WTC11 (cell line): ENCODE results near the gene SHROOM3. TPM values are rescaled to one million over a fixed set of nuclear protein-coding genes. Genes with fewer than 3 reads are reported as not detected.

Source experiments
- ATAC-seq: fragments of 200-7000 bp; cut with Tn5 transposase; 2 replicates; pipeline ENCODE4 v1.10.0; 2021; ENCODE audit warnings: mild to moderate bottlenecking, moderate library complexity
- CTCF ChIA-PET: fragments of 300-600 bp; sonication (Branson Sonifier 250); formaldehyde crosslinking; loops from one replicate; lab custom pipeline; 2021; ENCODE audit warnings: antibody characterized with exemption; lab: Charles Lee
- POLR2A ChIA-PET: fragments of 350-600 bp; sonication (Branson Sonifier 250); formaldehyde crosslinking; loops from one replicate; lab custom pipeline; 2021; ENCODE audit warnings: antibody characterized with exemption; lab: Charles Lee
- DNase-seq: peaks from one replicate; pipeline ENCODE4 v3.0.0; 2021; ENCODE audit warnings: low spot score
- H3K27ac Mint-ChIP-seq: 2 replicates; pipeline ENCODE4 v1.8.0; 2021; ENCODE audit warnings: mixed read lengths
- H3K27me3 Mint-ChIP-seq: 2 replicates; pipeline ENCODE4 v1.8.0; 2021; ENCODE audit warnings: low read depth, mild to moderate bottlenecking, moderate library complexity, mixed read lengths
- H3K36me3 Mint-ChIP-seq: 2 replicates; pipeline ENCODE4 v1.8.0; 2021; ENCODE audit warnings: mixed read lengths
- H3K4me1 Mint-ChIP-seq: 2 replicates; pipeline ENCODE4 v1.8.0; 2022; ENCODE audit warnings: mixed read lengths
- H3K4me3 Mint-ChIP-seq: 2 replicates; pipeline ENCODE4 v1.8.0; 2021; ENCODE audit warnings: mild to moderate bottlenecking, moderate library complexity, mixed read lengths
- H3K9me3 Mint-ChIP-seq: 2 replicates; pipeline ENCODE4 v1.8.0; 2021; ENCODE audit warnings: mixed read lengths
- ETV6 ChIP-seq: sonication (generic); formaldehyde crosslinking; IDR thresholded peaks from 2 replicates; pipeline ENCODE4 v1.8.1; 2022; ENCODE audit warnings: mild to moderate bottlenecking, missing genetic modification reagents
- FOXJ3 ChIP-seq: sonication (generic); formaldehyde crosslinking; IDR thresholded peaks from 2 replicates; pipeline ENCODE4 v1.9.0; 2021; ENCODE audit warnings: missing genetic modification reagents, mild to moderate bottlenecking, borderline replicate concordance
- GABPB1 ChIP-seq: sonication (generic); formaldehyde crosslinking; IDR thresholded peaks from 2 replicates; pipeline ENCODE4 v1.8.1; 2023; ENCODE audit warnings: mild to moderate bottlenecking, missing genetic modification reagents
- IRF2 ChIP-seq: sonication (generic); formaldehyde crosslinking; IDR thresholded peaks from 2 replicates; pipeline ENCODE4 v1.8.0; 2022; ENCODE audit warnings: low read depth, missing genetic modification reagents, borderline replicate concordance
- NFATC4 ChIP-seq: fragments of 250-450 bp; sonication (Bioruptor Pico); IDR thresholded peaks from 2 replicates; pipeline ENCODE4 v1.9.0; 2021; ENCODE audit warnings: mild to moderate bottlenecking
- NR2C2 ChIP-seq: sonication (generic); formaldehyde crosslinking; IDR thresholded peaks from 2 replicates; pipeline ENCODE4 v1.8.0; 2022; ENCODE audit warnings: mild to moderate bottlenecking, missing genetic modification reagents
- SMAD4 ChIP-seq: sonication (generic); formaldehyde crosslinking; IDR thresholded peaks from 2 replicates; pipeline ENCODE4 v1.8.0; 2022; ENCODE audit warnings: mild to moderate bottlenecking, missing genetic modification reagents
- TCF7 ChIP-seq: sonication (generic); formaldehyde crosslinking; IDR thresholded peaks from 2 replicates; pipeline ENCODE4 v1.8.0; 2022; ENCODE audit warnings: mild to moderate bottlenecking, low read depth, missing genetic modification reagents, moderate library complexity
- ZNF138 ChIP-seq: sonication (generic); formaldehyde crosslinking; conservative IDR thresholded peaks from 2 replicates; pipeline ENCODE4 v1.8.1; 2022; ENCODE audit warnings: mild to moderate bottlenecking, moderate library complexity, missing genetic modification reagents
- ZNF219 ChIP-seq: sonication (generic); formaldehyde crosslinking; IDR thresholded peaks from 2 replicates; pipeline ENCODE4 v1.8.0; 2023; ENCODE audit warnings: missing genetic modification reagents, mild to moderate bottlenecking, borderline replicate concordance
- ZNF317 ChIP-seq: sonication (generic); formaldehyde crosslinking; IDR thresholded peaks from 2 replicates; pipeline ENCODE4 v1.8.1; 2023; ENCODE audit warnings: low read depth, mild to moderate bottlenecking, moderate library complexity, missing genetic modification reagents, borderline replicate concordance
- ZNF396 ChIP-seq: fragments of 250-450 bp; sonication (Bioruptor Pico); IDR thresholded peaks from 2 replicates; pipeline ENCODE4 v1.8.0; 2021; ENCODE audit warnings: mild to moderate bottlenecking, moderate library complexity, borderline replicate concordance
- ZNF416 ChIP-seq: fragments of 250-450 bp; sonication (Bioruptor Pico); IDR thresholded peaks from 2 replicates; pipeline ENCODE4 v1.9.0; 2021; ENCODE audit warnings: mild to moderate bottlenecking, inconsistent platforms
- ZNF423 ChIP-seq: fragments of 250-450 bp; sonication (Bioruptor Pico); IDR thresholded peaks from 2 replicates; pipeline ENCODE4 v2.1.2; 2022; ENCODE audit warnings: mild to moderate bottlenecking, moderate library complexity
- total RNA-seq: library from RNA; stranded (reverse); gene quantifications from 3 replicates; pipeline ENCODE4 v1.2.3, GENCODE V29; 2021
- TF ChIP-seq, protein P1 (sequence below): sonication (generic); formaldehyde crosslinking; IDR thresholded peaks from 2 replicates; pipeline ENCODE4 v1.8.0; 2022; ENCODE audit warnings: mild to moderate bottlenecking, missing genetic modification reagents
- TF ChIP-seq, protein P2 (sequence below): fragments of 250-450 bp; sonication (Bioruptor Pico); IDR thresholded peaks from 2 replicates; pipeline ENCODE4 v1.9.0; 2021; ENCODE audit warnings: mild to moderate bottlenecking, borderline replicate concordance
- TF ChIP-seq, protein P3 (sequence below): sonication (generic); formaldehyde crosslinking; IDR thresholded peaks from 2 replicates; pipeline ENCODE4 v1.8.1; 2023; ENCODE audit warnings: mild to moderate bottlenecking, missing genetic modification reagents, borderline replicate concordance
- TF ChIP-seq, protein P4 (sequence below): sonication (generic); formaldehyde crosslinking; IDR thresholded peaks from 2 replicates; pipeline ENCODE4 v1.8.0; 2023; ENCODE audit warnings: missing genetic modification reagents

Gene SHROOM3
- total RNA-seq, 1 experiment from 2014 or later, result 71.9 TPM

DNA sequence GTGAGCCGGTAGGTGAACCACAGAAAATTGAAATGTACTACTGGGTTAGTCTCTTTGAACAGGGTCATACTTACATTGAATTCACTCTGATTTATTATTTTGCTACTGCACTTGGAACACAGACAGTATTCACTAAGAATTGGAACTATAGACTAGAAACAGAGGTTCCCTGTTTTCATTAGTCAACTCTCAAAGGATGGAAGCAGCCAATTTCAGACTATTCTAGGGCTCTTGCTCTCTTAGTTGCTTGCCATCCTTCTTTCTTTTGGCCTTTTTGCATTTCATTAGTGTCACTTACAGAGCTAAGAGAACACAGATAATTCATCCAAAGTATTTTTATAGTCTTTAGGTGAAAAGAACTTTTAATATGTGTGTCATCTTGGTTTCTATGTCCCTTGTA lies 52.6 kb downstream of the SHROOM3 start:
- no peak for TF ChIP-seq ZNF416 (CRISPR knock-in tag)
- no peak for TF ChIP-seq TCF7
- TF ChIP-seq SMAD4 (CRISPR knock-in tag), result no peak
- TF ChIP-seq FOXJ3 (CRISPR knock-in tag), result no peak
- TF ChIP-seq, protein P1, sequence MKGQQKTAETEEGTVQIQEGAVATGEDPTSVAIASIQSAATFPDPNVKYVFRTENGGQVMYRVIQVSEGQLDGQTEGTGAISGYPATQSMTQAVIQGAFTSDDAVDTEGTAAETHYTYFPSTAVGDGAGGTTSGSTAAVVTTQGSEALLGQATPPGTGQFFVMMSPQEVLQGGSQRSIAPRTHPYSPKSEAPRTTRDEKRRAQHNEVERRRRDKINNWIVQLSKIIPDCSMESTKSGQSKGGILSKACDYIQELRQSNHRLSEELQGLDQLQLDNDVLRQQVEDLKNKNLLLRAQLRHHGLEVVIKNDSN (CRISPR knock-in tag), result no peak
- TF ChIP-seq NR2C2 (CRISPR knock-in tag), result no peak
- TF ChIP-seq, protein P2, sequence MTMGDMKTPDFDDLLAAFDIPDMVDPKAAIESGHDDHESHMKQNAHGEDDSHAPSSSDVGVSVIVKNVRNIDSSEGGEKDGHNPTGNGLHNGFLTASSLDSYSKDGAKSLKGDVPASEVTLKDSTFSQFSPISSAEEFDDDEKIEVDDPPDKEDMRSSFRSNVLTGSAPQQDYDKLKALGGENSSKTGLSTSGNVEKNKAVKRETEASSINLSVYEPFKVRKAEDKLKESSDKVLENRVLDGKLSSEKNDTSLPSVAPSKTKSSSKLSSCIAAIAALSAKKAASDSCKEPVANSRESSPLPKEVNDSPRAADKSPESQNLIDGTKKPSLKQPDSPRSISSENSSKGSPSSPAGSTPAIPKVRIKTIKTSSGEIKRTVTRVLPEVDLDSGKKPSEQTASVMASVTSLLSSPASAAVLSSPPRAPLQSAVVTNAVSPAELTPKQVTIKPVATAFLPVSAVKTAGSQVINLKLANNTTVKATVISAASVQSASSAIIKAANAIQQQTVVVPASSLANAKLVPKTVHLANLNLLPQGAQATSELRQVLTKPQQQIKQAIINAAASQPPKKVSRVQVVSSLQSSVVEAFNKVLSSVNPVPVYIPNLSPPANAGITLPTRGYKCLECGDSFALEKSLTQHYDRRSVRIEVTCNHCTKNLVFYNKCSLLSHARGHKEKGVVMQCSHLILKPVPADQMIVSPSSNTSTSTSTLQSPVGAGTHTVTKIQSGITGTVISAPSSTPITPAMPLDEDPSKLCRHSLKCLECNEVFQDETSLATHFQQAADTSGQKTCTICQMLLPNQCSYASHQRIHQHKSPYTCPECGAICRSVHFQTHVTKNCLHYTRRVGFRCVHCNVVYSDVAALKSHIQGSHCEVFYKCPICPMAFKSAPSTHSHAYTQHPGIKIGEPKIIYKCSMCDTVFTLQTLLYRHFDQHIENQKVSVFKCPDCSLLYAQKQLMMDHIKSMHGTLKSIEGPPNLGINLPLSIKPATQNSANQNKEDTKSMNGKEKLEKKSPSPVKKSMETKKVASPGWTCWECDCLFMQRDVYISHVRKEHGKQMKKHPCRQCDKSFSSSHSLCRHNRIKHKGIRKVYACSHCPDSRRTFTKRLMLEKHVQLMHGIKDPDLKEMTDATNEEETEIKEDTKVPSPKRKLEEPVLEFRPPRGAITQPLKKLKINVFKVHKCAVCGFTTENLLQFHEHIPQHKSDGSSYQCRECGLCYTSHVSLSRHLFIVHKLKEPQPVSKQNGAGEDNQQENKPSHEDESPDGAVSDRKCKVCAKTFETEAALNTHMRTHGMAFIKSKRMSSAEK, result no peak
- TF ChIP-seq ZNF317 (CRISPR knock-in tag), result no peak
- TF ChIP-seq, protein P3, sequence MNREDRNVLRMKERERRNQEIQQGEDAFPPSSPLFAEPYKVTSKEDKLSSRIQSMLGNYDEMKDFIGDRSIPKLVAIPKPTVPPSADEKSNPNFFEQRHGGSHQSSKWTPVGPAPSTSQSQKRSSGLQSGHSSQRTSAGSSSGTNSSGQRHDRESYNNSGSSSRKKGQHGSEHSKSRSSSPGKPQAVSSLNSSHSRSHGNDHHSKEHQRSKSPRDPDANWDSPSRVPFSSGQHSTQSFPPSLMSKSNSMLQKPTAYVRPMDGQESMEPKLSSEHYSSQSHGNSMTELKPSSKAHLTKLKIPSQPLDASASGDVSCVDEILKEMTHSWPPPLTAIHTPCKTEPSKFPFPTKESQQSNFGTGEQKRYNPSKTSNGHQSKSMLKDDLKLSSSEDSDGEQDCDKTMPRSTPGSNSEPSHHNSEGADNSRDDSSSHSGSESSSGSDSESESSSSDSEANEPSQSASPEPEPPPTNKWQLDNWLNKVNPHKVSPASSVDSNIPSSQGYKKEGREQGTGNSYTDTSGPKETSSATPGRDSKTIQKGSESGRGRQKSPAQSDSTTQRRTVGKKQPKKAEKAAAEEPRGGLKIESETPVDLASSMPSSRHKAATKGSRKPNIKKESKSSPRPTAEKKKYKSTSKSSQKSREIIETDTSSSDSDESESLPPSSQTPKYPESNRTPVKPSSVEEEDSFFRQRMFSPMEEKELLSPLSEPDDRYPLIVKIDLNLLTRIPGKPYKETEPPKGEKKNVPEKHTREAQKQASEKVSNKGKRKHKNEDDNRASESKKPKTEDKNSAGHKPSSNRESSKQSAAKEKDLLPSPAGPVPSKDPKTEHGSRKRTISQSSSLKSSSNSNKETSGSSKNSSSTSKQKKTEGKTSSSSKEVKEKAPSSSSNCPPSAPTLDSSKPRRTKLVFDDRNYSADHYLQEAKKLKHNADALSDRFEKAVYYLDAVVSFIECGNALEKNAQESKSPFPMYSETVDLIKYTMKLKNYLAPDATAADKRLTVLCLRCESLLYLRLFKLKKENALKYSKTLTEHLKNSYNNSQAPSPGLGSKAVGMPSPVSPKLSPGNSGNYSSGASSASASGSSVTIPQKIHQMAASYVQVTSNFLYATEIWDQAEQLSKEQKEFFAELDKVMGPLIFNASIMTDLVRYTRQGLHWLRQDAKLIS (CRISPR knock-in tag), result no peak
- no peak for TF ChIP-seq ZNF423 (CRISPR knock-in tag)
- TF ChIP-seq ZNF219, result no peak
- no peak for TF ChIP-seq GABPB1 (CRISPR knock-in tag)
- no peak for TF ChIP-seq NFATC4 (CRISPR knock-in tag)
- TF ChIP-seq, all 79 proteins: peak for 0
- ATAC-seq, result no peak
- H3K27ac Mint-ChIP-seq, result no peak overlapping the region
- POLR2A ChIA-PET, result no interaction called here
- H3K36me3 Mint-ChIP-seq, result peaks cover 13% of the 10 kb centered on the region
- peaks cover 16% of the 10 kb centered on the region for H3K9me3 Mint-ChIP-seq
- no peak overlapping the region for H3K4me3 Mint-ChIP-seq
- no peak for DNase-seq
- CTCF ChIA-PET, result no interaction called here
- no peaks in the 10 kb centered on the region for H3K27me3 Mint-ChIP-seq
- peaks cover 39% of the 10 kb centered on the region for H3K4me1 Mint-ChIP-seq

DNA sequence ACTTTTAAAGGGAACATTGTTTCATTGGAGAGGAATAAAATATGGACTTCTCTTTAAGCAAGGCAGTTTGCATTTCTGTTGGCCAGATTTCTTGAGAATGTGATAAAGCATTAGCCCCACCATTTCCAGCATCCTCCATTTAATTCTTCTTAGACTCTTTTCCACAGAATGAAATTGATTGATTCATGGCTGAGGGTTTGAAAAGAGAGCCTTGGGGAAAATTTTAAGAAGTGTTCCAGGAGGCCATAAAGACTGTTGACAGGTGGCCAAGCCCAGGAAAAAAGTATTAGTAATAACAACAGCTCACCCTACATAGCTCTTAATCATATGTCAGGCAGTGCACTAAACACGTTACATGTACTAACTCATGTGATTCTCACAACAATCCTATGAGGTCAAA lies 53.4 kb downstream of the SHROOM3 start:
- ATAC-seq, result no peak
- Mint-ChIP-seq H3K36me3 (peaks cover 9% of the 10 kb centered on the region), H3K4me3 (no peak overlapping the region), H3K27me3 (no peaks in the 10 kb centered on the region), H3K9me3 (peaks cover 9% of the 10 kb centered on the region), H3K27ac (no peak overlapping the region), H3K4me1 (peaks cover 39% of the 10 kb centered on the region)
- DNase-seq, result no peak
- ChIA-PET CTCF (no interaction called here), POLR2A (no interaction called here)
- no peak for TF ChIP-seq ZNF396 (CRISPR knock-in tag)
- TF ChIP-seq ETV6 (CRISPR knock-in tag), result no peak
- TF ChIP-seq, protein P2, result no peak
- no peak for TF ChIP-seq IRF2
- TF ChIP-seq ZNF138 (CRISPR knock-in tag), result no peak
- TF ChIP-seq, protein P4, sequence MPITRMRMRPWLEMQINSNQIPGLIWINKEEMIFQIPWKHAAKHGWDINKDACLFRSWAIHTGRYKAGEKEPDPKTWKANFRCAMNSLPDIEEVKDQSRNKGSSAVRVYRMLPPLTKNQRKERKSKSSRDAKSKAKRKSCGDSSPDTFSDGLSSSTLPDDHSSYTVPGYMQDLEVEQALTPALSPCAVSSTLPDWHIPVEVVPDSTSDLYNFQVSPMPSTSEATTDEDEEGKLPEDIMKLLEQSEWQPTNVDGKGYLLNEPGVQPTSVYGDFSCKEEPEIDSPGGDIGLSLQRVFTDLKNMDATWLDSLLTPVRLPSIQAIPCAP (CRISPR knock-in tag), result no peak
